Stimulated activated CD8-positive, alpha-beta memory T cell treated with anti-CD3 and anti-CD28 coated beads, Interleukin-7, amount 100 ng/mL, for 4 hours (primary cell): ENCODE results near the gene MAST4.

Source experiments
- DNase-seq, 2 donors: peaks; one replicate each; pipeline ENCODE4 v3.0.0-alpha.2; 2020; ENCODE audit warnings: low read depth in 2 of 2

MAST4 gene

GRCh38 chr5:67129768-67130167, 533.6 kb downstream of the MAST4 start:
- no peak for DNase-seq

DNA sequence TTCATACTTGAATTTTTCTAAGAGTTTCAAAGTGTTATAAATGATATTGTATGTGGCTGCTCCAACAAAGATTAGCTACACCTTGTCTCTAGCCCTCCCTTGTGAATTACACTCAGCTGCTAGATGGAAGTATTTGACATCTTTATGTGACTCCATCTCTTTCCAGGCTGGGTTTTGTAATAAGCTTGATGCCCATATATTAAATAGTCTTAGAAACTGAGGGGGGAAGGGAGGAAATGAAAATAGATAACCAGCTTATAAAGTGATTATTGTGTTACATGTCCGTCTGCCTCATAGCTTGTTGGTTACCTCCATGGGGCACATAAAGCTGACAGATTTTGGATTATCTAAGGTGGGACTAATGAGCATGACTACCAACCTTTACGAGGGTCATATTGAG, 537.0 kb downstream of the MAST4 start:
- DNase-seq, result no peak

- DNase-seq, result no peak
Observed at GRCh38 chr5:67133776-67134175, 537.6 kb downstream of the MAST4 start.

GRCh38 chr5:67135381-67135984, 539.3 kb downstream of the MAST4 start:
- no peak for DNase-seq

- DNase-seq, result no peak
Observed at GRCh38 chr5:67139030-67139429, 542.8 kb downstream of the MAST4 start.

DNA sequence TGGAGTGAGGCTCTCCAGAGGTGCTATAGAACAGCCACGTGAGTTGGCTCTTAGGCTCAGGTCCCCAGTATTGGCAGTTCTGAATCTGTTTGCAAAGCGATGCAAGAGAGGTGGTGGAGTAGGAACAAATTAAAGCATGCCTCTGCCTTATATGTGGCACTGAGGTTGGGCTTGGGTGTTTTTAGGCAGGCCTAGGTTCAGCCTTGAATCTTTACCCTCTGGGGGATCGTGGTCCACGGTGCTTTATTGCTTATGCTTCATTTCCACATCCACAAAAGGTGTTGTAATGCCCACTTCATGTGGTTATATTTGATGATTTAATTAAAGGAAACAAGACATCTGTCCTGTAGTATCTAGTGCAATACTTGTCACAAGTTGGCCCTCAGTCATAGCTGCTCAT, 544.2 kb downstream of the MAST4 start:
- no peak for DNase-seq

DNA sequence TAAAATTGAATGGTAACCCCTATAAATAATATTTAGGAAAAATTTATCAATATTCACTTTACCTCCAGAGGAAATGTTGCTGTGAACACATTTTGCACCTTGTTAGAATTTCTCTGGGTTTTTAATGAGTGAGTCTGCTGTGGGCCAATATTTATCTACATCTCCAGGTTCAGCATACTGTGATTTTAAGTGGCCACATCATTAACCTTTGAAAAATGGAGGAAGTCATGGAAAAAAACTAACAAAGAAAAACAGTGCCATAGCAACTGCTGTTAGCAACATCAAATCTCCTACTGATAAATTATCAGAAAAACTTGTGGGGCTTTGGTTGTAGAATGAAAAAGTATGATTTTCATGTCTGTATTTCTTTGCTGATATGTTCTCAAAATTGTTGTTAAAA, 545.5 kb downstream of the MAST4 start:
- DNase-seq, result no peak

GRCh38 chr5:67142816-67143215, 546.6 kb downstream of the MAST4 start:
- DNase-seq, result no peak

DNA sequence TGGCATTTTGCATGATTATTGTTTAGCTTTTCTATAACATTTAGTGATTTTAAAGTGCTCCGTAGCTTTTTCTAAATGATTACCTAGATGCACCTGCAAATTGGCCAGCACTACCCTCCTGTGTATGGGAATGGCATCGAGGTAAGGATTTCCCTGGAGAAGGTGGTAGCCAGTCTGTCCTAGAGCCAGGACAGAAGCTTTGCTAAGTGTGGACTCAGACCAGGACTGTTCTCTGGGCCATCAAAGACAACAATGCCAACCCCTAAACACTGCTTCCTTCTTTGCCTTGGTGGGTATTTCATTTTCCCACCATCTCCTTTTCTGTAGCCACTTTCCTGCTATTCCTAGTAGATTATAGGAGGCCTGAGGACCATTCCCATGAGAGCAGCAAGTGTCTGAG, 547.4 kb downstream of the MAST4 start:
- DNase-seq, result no peak

- DNase-seq, result no peak
Observed at GRCh38 chr5:67144183-67144639, 548.0 kb downstream of the MAST4 start.

DNA sequence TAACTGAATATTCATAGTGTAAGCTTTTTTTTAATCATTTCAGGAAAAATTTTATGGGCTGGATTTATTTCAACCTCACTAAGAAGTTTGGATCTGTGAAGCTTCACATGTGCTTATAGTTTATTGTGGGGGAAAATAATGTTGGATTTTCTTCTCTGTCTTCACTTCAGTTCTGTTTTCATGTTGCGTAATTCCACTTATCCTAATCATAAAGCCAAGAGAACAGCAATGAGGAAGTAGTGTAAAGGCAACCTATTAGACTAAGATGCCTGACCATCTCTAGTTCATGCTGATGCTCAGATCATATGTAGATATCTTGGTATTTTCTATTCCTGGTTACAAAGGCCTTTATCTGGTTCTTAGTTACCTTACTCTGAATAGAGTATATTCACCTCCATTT, 550.4 kb downstream of the MAST4 start:
- no peak for DNase-seq

DNA sequence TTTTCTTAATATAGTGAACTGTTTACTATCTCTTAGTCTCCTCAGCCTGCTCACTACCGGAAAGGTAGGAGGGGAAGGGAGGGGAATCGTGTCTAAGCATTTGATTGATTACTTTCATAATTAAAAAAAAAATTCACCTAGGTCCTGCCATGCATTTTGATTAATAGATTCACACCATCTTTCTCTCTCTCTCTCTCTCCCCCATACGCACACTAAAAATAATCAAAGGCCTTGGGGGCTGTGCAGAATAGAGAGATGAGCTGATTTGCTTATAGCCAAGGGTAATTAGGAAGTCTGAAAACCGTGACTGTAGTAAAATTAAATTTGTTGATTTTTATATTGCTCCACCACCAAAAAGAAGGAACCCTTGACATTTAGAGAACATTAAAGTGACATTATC, 550.8 kb downstream of the MAST4 start:
- DNase-seq, result no peak

GRCh38 chr5:67147760-67148159, 551.6 kb downstream of the MAST4 start:
- no peak for DNase-seq

DNA sequence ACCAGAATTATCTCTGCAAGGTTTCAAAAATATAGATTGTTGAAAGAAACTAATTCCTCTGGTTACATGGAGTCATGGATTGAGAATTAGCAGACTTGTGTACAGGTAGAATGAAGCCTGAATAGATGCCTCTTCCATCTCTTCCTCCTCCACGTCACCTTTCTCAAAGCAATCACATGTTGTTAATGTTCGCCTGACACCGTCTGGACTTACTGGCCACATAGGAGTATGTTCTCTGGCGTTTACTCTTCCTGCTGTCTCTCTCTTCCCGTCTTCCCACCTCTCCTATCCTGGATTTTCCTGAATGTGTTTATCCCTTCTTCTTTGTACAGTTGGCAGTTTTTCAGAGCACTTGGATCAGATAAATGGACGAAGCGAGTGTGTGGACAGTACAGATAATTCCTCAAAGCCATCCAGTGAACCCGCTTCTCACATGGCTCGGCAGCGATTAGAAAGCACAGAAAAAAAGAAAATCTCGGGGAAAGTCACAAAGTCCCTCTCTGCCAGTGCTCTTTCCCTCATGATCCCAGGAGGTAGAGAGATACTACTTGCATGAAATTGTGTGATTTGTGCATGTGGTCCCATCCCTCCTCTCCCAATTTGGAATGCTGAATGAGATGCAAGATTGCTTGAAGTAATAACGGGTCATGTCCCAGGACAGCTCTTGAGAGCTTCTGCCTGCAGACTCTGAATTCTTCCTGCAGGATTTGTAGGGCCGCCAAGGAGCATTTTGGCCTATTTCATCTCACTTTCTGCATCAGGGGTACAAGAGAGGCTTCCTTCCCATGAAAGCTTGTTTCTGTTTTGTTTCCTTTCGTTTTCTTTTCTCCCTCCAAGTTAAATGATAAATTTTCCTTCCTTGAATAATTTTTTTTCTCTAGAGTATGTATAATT, 553.1 kb downstream of the MAST4 start:
- DNase-seq, result no peak

DNA sequence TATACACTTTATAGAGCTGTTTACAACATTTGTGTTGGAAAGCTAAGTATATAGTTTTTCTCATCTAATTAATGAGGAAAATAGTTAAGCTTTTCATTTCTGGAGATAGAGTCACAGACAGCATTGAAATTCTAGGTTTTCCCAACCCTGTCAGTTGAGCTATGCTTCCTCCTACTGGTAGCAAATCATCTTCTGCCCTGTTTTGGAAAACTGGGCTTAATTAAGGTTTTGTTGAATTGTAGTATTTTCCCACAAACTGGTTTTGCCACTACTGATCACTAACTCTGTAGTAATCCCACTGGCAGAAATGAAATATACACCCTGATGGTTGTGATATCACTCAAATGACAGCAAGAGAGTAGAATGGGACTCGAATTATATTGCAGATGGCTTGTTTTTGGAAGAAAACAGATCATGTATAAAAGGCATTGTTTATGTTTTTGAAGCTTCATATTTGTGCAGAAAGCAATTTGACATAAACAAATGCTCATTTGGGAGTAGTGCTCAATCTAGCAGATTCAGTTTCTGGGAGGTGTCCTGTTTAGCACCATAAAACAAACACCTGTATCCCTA, 553.8 kb downstream of the MAST4 start:
- no peak for DNase-seq

GRCh38 chr5:67152400-67152799, 556.2 kb downstream of the MAST4 start:
- no peak for DNase-seq

GRCh38 chr5:67153292-67153691, 557.1 kb downstream of the MAST4 start:
- no peak for DNase-seq

GRCh38 chr5:67154556-67155206, 558.5 kb downstream of the MAST4 start:
- no peak for DNase-seq

DNA sequence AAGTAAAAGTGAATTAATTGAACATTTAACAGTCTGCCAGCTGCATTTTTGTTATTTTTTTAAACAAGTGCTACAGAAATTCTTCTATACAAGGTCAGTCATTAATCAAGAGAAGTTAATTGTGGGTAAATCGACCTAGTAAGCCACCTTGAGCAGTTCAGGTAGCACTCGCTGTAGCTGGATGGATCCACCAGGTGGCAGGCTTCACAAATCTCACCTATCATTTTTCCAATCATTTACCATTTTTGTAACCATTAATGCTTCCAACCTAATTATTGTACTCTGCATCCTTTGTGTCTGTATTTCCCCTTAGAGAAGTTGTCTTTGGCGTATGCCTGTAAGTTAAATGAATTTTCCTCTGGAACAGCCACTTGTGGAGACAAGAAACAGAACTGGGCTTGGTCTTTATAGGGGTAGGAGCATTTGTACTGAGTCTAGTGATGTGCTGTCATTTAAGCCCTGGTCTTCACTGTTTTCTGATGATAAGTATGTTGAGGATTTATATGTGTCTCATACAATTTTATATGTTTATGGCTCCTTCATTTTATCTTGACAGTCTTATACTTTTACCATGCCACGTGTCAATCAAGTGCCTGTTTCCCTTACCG, 560.9 kb downstream of the MAST4 start:
- peak in 1 of 2 donors; percentile 26 for DNase-seq

DNA sequence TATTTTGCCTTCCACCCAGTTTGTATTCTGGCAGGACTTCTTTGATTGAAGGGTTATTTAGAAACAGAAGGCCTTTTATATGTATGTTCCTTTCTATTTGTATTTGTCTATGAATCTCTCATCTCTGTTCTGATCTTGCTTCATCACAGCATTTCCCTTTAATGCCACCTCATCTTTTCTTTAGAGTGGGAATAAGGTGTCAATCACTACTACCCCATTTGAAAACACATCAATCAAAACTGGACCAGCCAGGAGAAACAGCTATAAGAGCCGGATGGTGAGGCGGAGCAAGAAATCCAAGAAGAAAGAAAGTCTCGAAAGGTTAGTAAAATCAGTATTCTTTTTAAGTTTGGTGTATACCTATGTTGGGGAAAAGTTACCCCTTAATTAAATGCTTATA, 564.1 kb downstream of the MAST4 start:
- DNase-seq, result no peak

- peak in 1 of 2 donors; percentile 8 for DNase-seq
Observed at GRCh38 chr5:67160985-67161384, 564.8 kb downstream of the MAST4 start.

GRCh38 chr5:67161767-67162166, 565.6 kb downstream of the MAST4 start:
- no peak for DNase-seq
